Activated T-helper 1 cell treated with anti-CD3 and anti-CD28 coated beads, Interleukin-12 subunit alpha, Interleukin-12 subunit beta, Interleukin-2, Interleukin-4 antibody, amounts not matched to agents 30 ng/mL and 10 ng/mL and 1 ng/mL, durations not matched to agents 14 hours and 24 hours and 36 hours (primary cell): ENCODE data around the gene ATP11C. TPM values are rescaled to one million over a fixed set of nuclear protein-coding genes. Genes with fewer than 3 reads are reported as not detected.
"Not testable (repeated sequence)": the region's sequence is repeated elsewhere in the genome, so short reads cannot be mapped to it uniquely, and the experiment has no call there.

ENCODE experiments used
- DNase-seq: peaks from one replicate; pipeline ENCODE4 v3.0.0; 2021; ENCODE audit warnings: low spot score
- H3K27ac Mint-ChIP-seq: one replicate; pipeline ENCODE4 v1.8.0; 2021; ENCODE audit warnings: mild to moderate bottlenecking, mixed read lengths
- H3K27me3 Mint-ChIP-seq: one replicate; pipeline ENCODE4 v1.8.0; 2022; ENCODE audit warnings: mild to moderate bottlenecking, moderate library complexity, mixed read lengths; ENCODE audit not compliant: insufficient read depth
- H3K36me3 Mint-ChIP-seq: one replicate; pipeline ENCODE4 v1.8.0; 2021; ENCODE audit warnings: low read depth, mixed read lengths
- H3K4me1 Mint-ChIP-seq: one replicate; pipeline ENCODE4 v1.8.0; 2021; ENCODE audit warnings: low read depth, mixed read lengths
- H3K4me3 Mint-ChIP-seq: one replicate; pipeline ENCODE4 v1.8.0; 2021; ENCODE audit warnings: mild to moderate bottlenecking, moderate library complexity, mixed read lengths
- H3K9me3 Mint-ChIP-seq: one replicate; pipeline ENCODE4 v1.8.0; 2021; ENCODE audit warnings: mixed read lengths
- intact Hi-C: fragments of 100-400 bp; cut with micrococcal nuclease; formaldehyde crosslinking; loops from one replicate; pipeline ENCODE4 v1.15.1; 2024
- total RNA-seq: library from RNA; stranded (reverse); gene quantifications from 2 replicates; pipeline ENCODE4 v1.2.3, GENCODE V29; 2022

The ATP11C gene
- total RNA-seq, 1 donor from 2014 or later = 17.7 TPM

DNA sequence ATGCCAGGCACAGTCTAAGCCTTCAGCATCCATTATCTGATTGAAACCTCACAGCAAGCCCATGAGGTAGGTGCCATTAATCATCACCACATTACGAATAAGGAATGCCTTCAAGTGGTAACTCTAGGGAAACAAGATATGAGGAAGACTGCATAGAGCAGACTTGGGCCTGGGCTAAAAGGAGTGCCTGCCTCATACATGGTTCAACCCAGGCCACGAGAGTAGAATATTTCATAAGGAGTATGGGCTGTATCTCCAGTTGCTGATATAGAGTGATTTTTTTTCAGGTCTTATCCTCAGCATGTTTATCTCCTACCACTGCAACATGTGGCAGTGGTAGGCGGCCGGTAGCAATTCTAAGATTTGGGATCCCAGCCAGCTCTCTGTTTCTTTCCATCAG lies 51.7 kb downstream of the ATP11C start:
- Mint-ChIP-seq H3K4me1 (no peaks in the 10 kb centered on the region), H3K27me3 (no peaks in the 10 kb centered on the region), H3K27ac (no peak overlapping the region), H3K36me3 (peaks cover 8% of the 10 kb centered on the region), H3K9me3 (no peaks in the 10 kb centered on the region), H3K4me3 (no peak overlapping the region)
- intact Hi-C loops = no loop called here
- no peak for DNase-seq

DNA sequence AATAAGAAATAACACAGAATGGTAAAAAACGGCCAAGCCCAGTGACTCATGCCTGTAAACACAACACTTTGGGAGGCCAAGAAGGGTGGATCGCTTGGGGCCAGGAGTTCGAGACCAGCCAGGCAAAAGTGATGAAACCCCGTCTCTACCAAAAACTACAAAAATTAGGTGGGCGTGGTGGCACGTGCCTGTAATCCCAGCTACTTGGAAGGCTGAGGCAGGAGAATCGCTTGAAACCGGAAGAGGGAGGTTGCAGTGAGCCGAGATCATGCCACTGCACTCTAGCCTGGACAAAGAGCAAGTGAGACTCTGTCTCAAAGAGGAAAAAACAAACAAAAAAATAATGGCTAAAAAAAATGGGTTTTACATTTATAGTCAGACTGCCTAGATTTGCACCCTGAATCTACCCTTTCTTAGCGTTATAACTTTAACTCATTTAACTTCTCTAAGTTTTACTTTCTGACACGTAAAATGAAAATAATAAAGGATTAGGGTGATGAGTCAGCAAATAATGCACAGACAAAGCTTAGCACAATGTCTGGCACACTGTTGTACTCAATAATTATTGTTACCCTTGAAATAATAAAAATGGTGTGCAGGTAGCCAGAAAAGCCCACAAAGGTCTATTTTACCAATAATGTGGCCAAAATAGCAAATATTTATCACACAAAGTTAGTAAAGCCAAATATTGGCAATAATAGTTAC lies 55.0 kb downstream of the ATP11C start:
- H3K36me3 Mint-ChIP-seq = peaks cover 9% of the 10 kb centered on the region
- intact Hi-C loops = no loop called here
- no peak overlapping the region for H3K27ac Mint-ChIP-seq
- no peak for DNase-seq
- no peak overlapping the region for H3K4me3 Mint-ChIP-seq
- no peaks in the 10 kb centered on the region for H3K4me1 Mint-ChIP-seq
- H3K9me3 Mint-ChIP-seq = no peaks in the 10 kb centered on the region
- no peaks in the 10 kb centered on the region for H3K27me3 Mint-ChIP-seq

DNA sequence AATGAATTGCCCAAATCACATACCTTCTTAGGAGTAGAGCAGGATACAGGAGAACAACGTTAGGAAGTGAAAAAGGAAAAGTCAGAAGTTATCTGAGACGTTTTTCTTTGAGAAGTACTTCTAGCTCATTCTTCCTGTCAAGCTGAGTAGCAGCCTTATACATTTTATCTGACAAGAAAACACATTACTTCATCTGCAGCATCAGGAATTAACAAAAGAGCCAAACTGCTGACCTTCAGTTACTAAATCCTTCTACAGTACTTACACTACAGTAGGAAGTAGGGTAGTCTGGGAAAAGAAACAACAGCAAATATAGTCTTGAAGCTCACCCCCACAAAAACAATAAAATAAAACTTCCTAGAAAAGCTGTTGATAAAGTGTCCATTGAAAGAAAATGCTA lies 57.0 kb downstream of the ATP11C start:
- Mint-ChIP-seq H3K36me3 (peaks cover 9% of the 10 kb centered on the region), H3K4me1 (no peaks in the 10 kb centered on the region), H3K27me3 (no peaks in the 10 kb centered on the region), H3K4me3 (no peak overlapping the region), H3K9me3 (no peaks in the 10 kb centered on the region), H3K27ac (no peak overlapping the region)
- intact Hi-C loops = no loop called here
- DNase-seq = no peak

DNA sequence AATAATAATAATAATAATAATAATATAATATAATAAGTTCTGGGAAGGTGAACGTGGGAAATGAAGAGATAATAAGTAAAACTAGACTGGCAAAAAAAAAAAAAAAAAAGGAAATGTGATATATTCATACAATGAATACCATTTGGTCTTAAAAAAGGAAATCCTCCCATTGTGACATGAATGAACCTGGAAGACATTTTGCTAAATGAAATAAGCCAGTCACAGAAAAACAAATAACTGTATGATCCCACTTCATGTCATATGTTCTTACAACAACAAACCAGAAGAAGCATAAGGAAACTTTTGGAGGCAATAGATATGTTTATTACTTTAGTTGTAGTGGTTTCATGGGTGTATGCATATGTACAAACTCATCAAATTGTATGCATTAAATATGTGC lies 63.1 kb downstream of the ATP11C start:
- H3K27ac Mint-ChIP-seq = no peak overlapping the region
- no peak overlapping the region for H3K4me3 Mint-ChIP-seq
- no peaks in the 10 kb centered on the region for H3K27me3 Mint-ChIP-seq
- intact Hi-C loops = no loop called here
- peaks cover 5% of the 10 kb centered on the region for H3K36me3 Mint-ChIP-seq
- DNase-seq = no peak
- no peaks in the 10 kb centered on the region for H3K4me1 Mint-ChIP-seq
- H3K9me3 Mint-ChIP-seq = no peaks in the 10 kb centered on the region

DNA sequence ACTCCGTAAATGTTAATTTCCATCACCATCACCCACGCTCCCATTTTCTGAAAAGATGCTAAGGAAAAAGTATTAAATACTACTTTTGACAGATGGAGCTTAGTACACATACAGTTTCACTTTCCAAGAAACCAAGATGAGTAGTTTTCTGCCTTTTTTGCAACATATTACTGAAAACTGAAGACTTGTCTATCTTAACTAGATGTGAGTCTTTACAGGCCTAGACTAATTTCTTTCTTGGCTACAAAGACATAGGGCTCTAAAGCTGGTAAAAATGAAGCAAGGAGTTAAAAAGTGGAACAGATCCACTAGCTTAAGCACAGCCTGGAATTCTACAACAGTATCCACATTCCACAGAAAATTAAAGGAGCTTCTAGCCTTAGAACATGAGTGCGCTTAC lies 68.2 kb downstream of the ATP11C start:
- Mint-ChIP-seq H3K4me1 (no peaks in the 10 kb centered on the region), H3K36me3 (peaks cover 5% of the 10 kb centered on the region), H3K27ac (no peak overlapping the region), H3K27me3 (no peaks in the 10 kb centered on the region), H3K4me3 (no peak overlapping the region), H3K9me3 (no peaks in the 10 kb centered on the region)
- no peak for DNase-seq
- intact Hi-C loops = no loop called here

DNA sequence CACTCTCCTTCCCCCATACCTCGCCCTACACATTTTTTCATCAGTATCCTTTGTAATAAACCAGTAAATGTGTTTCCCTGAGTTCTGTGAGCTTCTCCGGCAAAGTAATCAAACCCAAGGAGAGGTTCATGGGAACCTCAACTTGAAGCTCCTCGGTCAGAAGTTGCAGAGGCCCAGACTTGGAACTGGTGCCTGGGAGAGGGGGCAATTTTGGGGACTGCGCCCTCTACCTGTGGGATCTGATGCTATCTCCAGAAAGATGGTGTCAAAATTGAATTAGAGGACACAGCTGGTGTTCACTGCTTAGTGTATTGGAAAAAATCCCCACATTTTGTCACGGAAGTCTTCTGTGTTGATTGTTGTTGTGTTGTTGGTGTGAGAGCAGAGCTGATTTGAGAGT lies 70.6 kb downstream of the ATP11C start:
- intact Hi-C loops = no loop called here
- Mint-ChIP-seq H3K27ac (no peak overlapping the region), H3K36me3 (peaks cover 5% of the 10 kb centered on the region), H3K9me3 (no peaks in the 10 kb centered on the region), H3K27me3 (no peaks in the 10 kb centered on the region), H3K4me1 (no peaks in the 10 kb centered on the region), H3K4me3 (no peak overlapping the region)
- DNase-seq = no peak

DNA sequence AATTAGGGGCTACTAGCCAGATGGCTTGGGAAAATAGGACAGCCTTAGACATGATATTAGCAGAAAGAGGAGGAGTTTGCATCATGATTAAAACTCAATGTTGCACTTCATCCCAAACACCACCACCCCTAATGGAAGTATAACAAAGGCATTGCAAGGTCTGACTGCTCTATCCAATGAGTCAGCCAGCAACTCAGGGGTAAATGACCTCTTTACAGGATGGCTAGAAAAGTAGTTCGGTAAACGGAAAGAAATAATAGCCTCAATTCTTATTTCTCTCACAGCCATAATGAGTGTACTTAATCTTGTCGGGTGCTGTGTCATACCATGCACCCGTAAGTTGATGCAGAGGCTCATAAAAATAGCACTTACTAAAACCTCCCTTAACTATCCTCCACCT lies 76.0 kb downstream of the ATP11C start:
- H3K27ac Mint-ChIP-seq, H3K4me3 Mint-ChIP-seq, DNase-seq, H3K4me1 Mint-ChIP-seq, H3K9me3 Mint-ChIP-seq, intact Hi-C loops, H3K36me3 Mint-ChIP-seq, H3K27me3 Mint-ChIP-seq: not testable (repeated sequence)

DNA sequence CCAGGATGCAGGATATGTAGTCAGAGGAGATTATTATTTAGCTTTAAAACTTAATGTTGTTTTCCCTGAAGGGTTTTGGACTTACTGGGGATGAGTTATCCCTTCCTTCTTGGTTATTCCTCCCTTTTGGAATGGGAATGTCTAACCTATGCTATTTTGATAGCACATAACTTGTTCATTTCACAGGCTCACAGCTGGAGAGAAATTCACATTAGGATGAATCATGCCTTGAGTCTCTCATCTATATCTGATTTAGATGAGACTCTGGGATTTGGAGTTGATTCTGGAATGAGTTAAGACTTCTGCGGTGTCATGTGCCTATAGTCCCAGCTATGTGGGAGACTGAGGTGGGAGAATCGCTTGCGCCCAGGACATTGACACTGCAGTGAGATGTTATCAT lies 81.1 kb downstream of the ATP11C start:
- Mint-ChIP-seq H3K9me3 (no peaks in the 10 kb centered on the region), H3K4me1 (no peaks in the 10 kb centered on the region), H3K27ac (no peak overlapping the region), H3K4me3 (no peak overlapping the region), H3K27me3 (no peaks in the 10 kb centered on the region), H3K36me3 (no peaks in the 10 kb centered on the region)
- no peak for DNase-seq
- intact Hi-C loops = no loop called here

DNA sequence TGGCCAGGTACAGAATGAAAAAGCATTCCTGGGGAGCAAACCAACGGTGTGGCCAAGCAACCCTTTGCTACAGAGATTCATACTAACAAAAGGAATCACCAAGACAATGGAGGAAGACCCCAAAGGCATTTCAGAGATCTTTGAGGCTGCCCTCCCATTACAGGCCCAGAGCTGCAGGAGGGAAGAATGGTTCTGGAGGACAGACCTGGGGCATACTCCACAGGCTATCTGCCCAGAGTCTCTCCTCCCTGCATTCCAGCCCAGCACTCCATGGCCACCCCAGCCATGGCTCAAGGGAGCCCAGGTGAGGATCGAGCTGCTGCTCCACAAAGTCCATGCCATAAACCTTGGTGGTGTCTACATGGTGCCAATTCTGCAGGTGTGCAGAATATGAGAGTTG lies 81.9 kb downstream of the ATP11C start:
- Mint-ChIP-seq H3K27me3 (no peaks in the 10 kb centered on the region), H3K36me3 (no peaks in the 10 kb centered on the region), H3K9me3 (no peaks in the 10 kb centered on the region), H3K4me1 (no peaks in the 10 kb centered on the region), H3K27ac (no peak overlapping the region), H3K4me3 (no peak overlapping the region)
- intact Hi-C loops = no loop called here
- DNase-seq = no peak

DNA sequence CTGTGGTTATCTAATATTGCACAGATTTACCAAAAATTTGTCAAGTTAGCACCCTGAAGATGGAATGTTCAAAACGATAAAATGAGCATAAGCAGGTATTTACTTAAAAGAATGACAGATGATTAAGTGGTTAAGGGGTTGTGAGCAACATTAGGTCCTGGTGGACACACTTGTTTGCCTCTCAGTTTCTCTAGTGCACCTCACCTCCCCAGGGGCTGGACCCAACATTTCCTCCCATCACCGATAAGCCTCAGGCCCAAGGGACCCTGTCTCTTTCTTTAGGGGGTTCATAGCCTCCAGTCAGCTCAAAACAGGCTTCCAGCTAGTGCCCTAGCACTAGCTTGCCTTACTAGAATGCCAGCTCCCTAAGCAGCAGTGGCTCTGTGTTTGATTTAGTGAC lies 88.0 kb downstream of the ATP11C start:
- intact Hi-C loops = no loop called here
- Mint-ChIP-seq H3K27ac (no peak overlapping the region), H3K4me1 (no peaks in the 10 kb centered on the region), H3K36me3 (peaks cover 2% of the 10 kb centered on the region), H3K4me3 (no peak overlapping the region), H3K9me3 (peaks cover 1% of the 10 kb centered on the region), H3K27me3 (no peaks in the 10 kb centered on the region)
- no peak for DNase-seq

DNA sequence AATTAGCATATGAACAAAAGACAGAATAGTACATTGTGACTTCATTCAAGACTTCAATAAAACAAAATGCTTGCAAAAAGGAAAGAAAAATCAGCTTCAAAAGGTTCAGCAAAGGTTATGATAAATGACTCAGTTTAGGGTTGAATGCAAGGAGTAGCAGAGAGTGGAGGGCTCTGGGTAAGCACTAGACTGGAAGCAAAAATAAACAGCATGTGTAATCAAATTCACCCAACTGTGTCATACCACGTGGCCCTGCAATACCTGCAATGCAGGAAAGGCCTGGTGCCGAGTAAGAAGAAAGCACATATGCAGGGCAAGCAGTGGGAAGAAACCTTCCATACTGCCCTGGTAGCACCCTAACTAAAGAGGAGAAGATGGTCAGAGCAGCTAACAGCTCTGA lies 88.7 kb downstream of the ATP11C start:
- intact Hi-C loops = no loop called here
- H3K4me3 Mint-ChIP-seq = no peak overlapping the region
- no peaks in the 10 kb centered on the region for H3K4me1 Mint-ChIP-seq
- H3K27ac Mint-ChIP-seq = no peak overlapping the region
- peaks cover 4% of the 10 kb centered on the region for H3K36me3 Mint-ChIP-seq
- no peak for DNase-seq
- H3K9me3 Mint-ChIP-seq = peaks cover 4% of the 10 kb centered on the region
- H3K27me3 Mint-ChIP-seq = no peaks in the 10 kb centered on the region

DNA sequence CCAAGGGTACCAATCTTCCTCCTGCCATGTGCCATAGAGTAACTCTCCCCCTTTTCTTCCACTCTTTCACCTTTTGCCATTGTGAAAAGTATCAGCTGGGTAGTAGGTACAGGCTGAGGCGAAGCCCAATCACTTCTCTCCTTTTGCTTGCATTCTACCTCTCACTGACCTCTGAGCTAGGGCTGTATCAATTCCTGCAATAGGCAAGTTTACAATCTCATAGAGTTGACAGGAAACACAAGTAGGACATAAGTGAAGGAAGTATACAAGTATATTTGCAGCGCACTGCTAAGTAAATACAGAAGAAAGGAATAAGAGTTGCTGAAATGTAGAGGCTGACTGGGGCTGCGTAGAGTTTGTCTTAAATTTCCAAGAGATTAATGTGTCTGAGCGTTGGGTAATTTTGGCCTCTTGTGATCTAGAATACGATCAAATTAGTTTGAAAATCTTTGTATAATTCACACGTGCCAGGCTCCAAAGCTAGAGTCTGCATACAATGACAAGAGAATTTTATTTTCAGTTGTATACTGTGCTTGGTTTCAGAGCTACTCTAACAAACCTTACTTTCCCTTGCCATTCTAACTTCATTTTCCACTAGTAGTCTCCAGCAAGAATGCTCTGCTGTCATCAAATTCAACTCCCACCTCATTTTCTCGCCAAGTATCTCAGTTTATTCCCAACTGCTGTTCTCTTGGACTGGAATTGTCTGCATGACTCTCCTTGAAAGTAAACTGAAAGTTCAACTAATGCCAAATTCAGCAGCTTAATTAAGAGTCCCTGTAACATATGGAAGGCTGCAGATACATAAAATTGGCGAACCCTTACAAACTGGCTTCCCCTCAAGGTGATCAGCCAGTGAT lies 90.3 kb downstream of the ATP11C start:
- H3K27ac Mint-ChIP-seq = no peak overlapping the region
- intact Hi-C loops = no loop called here

DNA sequence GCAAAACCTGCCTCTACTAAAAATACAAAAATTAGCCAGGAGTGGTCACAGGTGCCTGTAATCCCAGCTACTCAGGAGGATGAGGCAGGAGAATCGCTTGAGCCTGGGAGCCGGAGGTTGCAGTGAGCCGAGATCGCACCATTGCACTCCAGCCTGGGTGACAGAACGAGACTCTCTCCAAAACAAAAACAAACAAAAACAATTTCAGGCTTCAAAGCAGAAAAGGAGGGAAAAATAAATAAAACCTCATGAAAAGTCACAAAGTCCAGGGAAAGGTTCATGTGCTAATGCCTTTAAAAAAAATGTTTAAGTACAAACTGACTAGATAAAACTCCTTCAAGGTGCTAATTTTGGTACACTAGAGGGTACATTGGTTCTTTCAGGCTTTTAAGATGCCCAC lies 96.5 kb downstream of the ATP11C start:
- H3K36me3 Mint-ChIP-seq, H3K27ac Mint-ChIP-seq, intact Hi-C loops, H3K9me3 Mint-ChIP-seq, H3K27me3 Mint-ChIP-seq, DNase-seq, H3K4me3 Mint-ChIP-seq: not testable (repeated sequence)
- peaks cover 13% of the 10 kb centered on the region for H3K4me1 Mint-ChIP-seq

More for the DNA sequence above, 90.3 kb downstream of the ATP11C start:
- H3K4me3 Mint-ChIP-seq = no peak overlapping the region
- peaks cover 6% of the 10 kb centered on the region for H3K36me3 Mint-ChIP-seq
- H3K27me3 Mint-ChIP-seq = no peaks in the 10 kb centered on the region
- DNase-seq = no peak
- peaks cover 7% of the 10 kb centered on the region for H3K9me3 Mint-ChIP-seq
- H3K4me1 Mint-ChIP-seq = no peaks in the 10 kb centered on the region
